ENCODE data around the gene IQCE. TPM values are rescaled to one million over a fixed set of nuclear protein-coding genes. Genes with fewer than 3 reads are reported as not detected.

Gene IQCE
- total RNA-seq: 1 to 10 TPM; 8.2 to 9.4 TPM
- 1 to 10 TPM in 1 of 2 donors, under 1 TPM in 1; 0.81 to 3.7 TPM for polyA plus RNA-seq

DNA sequence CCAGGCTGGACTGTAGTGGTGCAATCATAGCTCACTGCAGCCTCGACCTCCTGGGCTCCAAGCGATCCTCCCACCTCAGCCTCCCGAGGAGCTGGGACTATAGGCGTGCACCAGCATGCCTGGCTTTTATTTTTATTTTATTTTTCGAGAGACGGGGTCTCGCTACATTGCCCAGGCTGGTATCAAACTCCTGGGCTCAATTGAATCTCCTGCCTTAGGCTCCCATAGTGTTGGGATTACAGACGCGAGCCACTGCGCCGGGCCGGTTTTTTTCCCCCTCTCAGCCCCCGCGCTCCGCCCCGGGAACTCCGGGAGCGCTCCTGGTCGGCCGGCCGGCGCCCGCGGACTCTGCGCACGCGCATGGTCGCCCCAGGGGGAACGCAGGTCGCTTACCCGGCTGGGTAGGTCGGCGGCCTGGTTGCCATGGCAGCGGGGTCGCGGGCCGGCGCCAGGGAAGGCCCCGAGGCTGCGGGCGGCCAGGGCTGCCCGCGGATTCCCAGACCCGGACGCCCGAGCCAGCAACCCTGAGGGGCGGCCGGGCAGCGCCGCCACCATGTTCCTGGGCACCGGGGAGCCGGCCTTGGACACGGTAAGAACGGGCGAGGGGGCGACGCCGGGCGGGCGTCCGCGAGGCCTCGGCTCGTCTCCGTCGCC, at the start of gene IQCE:
Gene IQCE (plus strand): TSS at position 351 of the 654 bp plus-strand sequence. CDS start 203 bp downstream, at position 554.
- ChIA-PET CTCF (ENCODE audit: partially characterized antibody) (interaction anchor here (0.8 to 1.8 kb wide), 4 partner anchors 15 to 90 kb away, joined by 3 to 4 read pairs (median 4); no protein-coding TSS in a partner anchor), POLR2A (ENCODE audit: partially characterized antibody) (interaction anchor here (0.7 to 2.3 kb wide), 11 partner anchors 13 to 152 kb away, joined by 3 to 17 read pairs (median 3); partner anchors contain the start of gene LFNG)
- H3K4me3 ChIP-seq (ENCODE audit: low read length in 2 of 2): peak within 1 kb of the TSS; percentile 14 to 63
- H3K36me3 Mint-ChIP-seq: peaks cover 0 to 1% of the 10 kb centered on the region in 2 donors
- H3K4me1 ChIP-seq (ENCODE audit: insufficient read depth, low read length): peaks cover 37% of the 10 kb centered on the region
- no peaks in the 10 kb centered on the region for H3K27me3 ChIP-seq (ENCODE audit: insufficient read depth, low read length)
- peak within 1 kb of the TSS; percentile 50 for H3K27ac ChIP-seq (ENCODE audit: low read depth, low read length)
- H3K4me3 Mint-ChIP-seq: peak within 1 kb of the TSS; percentile 76 to 82 (median 78)
- intact Hi-C loops (cut with micrococcal nuclease): loop anchor here (5.0 kb wide), 3 partner anchors 81 to 156 kb away; partner anchors contain the start of genes CHST12 and GRIFIN
- H3K9me3 Mint-ChIP-seq: no peaks in the 10 kb centered on the region
- no peaks in the 10 kb centered on the region for H3K27me3 Mint-ChIP-seq
- H3K36me3 ChIP-seq (ENCODE audit: insufficient read depth, low read length): no peaks in the 10 kb centered on the region
- DNase-seq: peak; percentile 84 to 88 (median 86)
- H3K9me3 ChIP-seq (ENCODE audit: control insufficient read depth in 1 of 2, low read length in 2 of 2): no peaks in the 10 kb centered on the region
- H3K4me1 Mint-ChIP-seq: peaks cover 12 to 33% (median 23%) of the 10 kb centered on the region in 4 donors
- H3K27ac Mint-ChIP-seq: peak within 1 kb of the TSS in 6 of 7 donors; percentile 47 to 84 (median 68)

DNA sequence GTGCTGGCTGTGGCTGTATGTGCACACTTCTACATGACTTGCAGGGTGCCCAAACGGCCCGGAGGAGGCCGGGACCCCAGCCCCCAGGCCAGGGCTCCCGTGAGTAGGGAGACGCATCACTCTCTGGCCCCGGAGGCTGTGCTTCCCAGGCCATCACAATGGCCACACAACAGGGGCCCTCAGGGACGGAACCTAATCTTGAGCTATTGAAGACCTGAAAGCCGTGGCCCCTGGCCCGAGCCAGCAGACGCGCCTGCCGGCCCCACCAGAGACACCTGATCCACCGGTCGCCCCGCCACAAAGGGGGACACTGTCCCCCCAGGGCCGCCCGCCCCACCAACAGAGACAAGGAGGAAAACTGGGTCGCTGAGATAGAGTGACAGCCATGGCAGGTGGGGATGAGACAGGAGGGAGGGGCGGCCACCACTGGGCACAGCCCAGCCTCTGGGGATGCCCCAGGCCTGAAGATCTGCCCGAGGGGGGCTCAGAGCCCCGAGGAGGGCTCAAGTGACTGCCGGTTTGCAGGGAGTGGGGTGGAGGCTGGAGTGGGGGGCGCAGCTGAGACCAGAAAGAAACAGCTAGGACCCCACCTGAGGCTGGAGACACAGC, 49.4 kb upstream of the IQCE start:
- Mint-ChIP-seq H3K27me3 (no peaks in the 10 kb centered on the region), H3K4me3 (peak overlapping the region; percentile 74 to 87 (median 81)), H3K36me3 (no peaks in the 10 kb centered on the region), H3K4me1 (peaks cover 29 to 62% (median 51%) of the 10 kb centered on the region in 4 donors), H3K27ac (peak overlapping the region; percentile 95 to 99 (median 98)), H3K9me3 (no peaks in the 10 kb centered on the region)
- POLR2A ChIA-PET (ENCODE audit: partially characterized antibody): interaction anchor here (0.7 to 7.2 kb wide), 17 partner anchors 9 to 201 kb away, joined by 3 to 511 read pairs (median 6); partner anchors contain the start of genes BRAT1, CHST12, EIF3B and IQCE
- intact Hi-C loops (cut with micrococcal nuclease): loop anchor here (5.0 kb wide), 2 partner anchors 107 to 333 kb away; partner anchors contain the start of genes CHST12 and GNA12
- peak overlapping the region in 1 of 2 donors; percentile 39 for H3K4me3 ChIP-seq (ENCODE audit: low read length in 2 of 2)
- no peaks in the 10 kb centered on the region for H3K36me3 ChIP-seq (ENCODE audit: insufficient read depth, low read length)
- no peak for DNase-seq
- H3K27me3 ChIP-seq (ENCODE audit: insufficient read depth, low read length): no peaks in the 10 kb centered on the region
- peak overlapping the region; percentile 73 for H3K27ac ChIP-seq (ENCODE audit: low read depth, low read length)
- peaks cover 63% of the 10 kb centered on the region for H3K4me1 ChIP-seq (ENCODE audit: insufficient read depth, low read length)
- CTCF ChIA-PET (ENCODE audit: partially characterized antibody): interaction anchor here (1.1 to 4.6 kb wide), 4 partner anchors 19 to 48 kb away, joined by 3 to 29 read pairs (median 4); no protein-coding TSS in a partner anchor
- H3K9me3 ChIP-seq (ENCODE audit: control insufficient read depth in 1 of 2, low read length in 2 of 2): no peaks in the 10 kb centered on the region

GRCh38 chr7:2510130-2510776, 48.5 kb upstream of the IQCE start:
- H3K4me1 ChIP-seq (ENCODE audit: insufficient read depth, low read length): peaks cover 63% of the 10 kb centered on the region
- intact Hi-C loops (cut with micrococcal nuclease): no loop called here
- no peaks in the 10 kb centered on the region for H3K9me3 ChIP-seq (ENCODE audit: control insufficient read depth in 1 of 2, low read length in 2 of 2)
- Mint-ChIP-seq H3K27me3 (no peaks in the 10 kb centered on the region), H3K27ac (peak overlapping the region; percentile 95 to 99 (median 97)), H3K36me3 (no peaks in the 10 kb centered on the region), H3K9me3 (no peaks in the 10 kb centered on the region), H3K4me1 (peaks cover 29 to 62% (median 51%) of the 10 kb centered on the region in 4 donors), H3K4me3 (peak overlapping the region; percentile 52 to 89 (median 78))
- peak overlapping the region in 1 of 2 donors; percentile 53 for H3K4me3 ChIP-seq (ENCODE audit: low read length in 2 of 2)
- POLR2A ChIA-PET (ENCODE audit: partially characterized antibody): interaction anchor here (0.8 to 7.2 kb wide), 14 partner anchors 10 to 200 kb away, joined by 3 to 511 read pairs (median 4); partner anchors contain the start of genes BRAT1, CHST12, IQCE and LFNG
- DNase-seq: no peak
- CTCF ChIA-PET (ENCODE audit: partially characterized antibody): interaction anchor here (0.6 to 4.6 kb wide), 3 partner anchors 10 to 18 kb away, joined by 3 to 29 read pairs (median 4); no protein-coding TSS in a partner anchor
- H3K27me3 ChIP-seq (ENCODE audit: insufficient read depth, low read length): no peaks in the 10 kb centered on the region
- no peaks in the 10 kb centered on the region for H3K36me3 ChIP-seq (ENCODE audit: insufficient read depth, low read length)
- peak overlapping the region; percentile 73 for H3K27ac ChIP-seq (ENCODE audit: low read depth, low read length)

DNA sequence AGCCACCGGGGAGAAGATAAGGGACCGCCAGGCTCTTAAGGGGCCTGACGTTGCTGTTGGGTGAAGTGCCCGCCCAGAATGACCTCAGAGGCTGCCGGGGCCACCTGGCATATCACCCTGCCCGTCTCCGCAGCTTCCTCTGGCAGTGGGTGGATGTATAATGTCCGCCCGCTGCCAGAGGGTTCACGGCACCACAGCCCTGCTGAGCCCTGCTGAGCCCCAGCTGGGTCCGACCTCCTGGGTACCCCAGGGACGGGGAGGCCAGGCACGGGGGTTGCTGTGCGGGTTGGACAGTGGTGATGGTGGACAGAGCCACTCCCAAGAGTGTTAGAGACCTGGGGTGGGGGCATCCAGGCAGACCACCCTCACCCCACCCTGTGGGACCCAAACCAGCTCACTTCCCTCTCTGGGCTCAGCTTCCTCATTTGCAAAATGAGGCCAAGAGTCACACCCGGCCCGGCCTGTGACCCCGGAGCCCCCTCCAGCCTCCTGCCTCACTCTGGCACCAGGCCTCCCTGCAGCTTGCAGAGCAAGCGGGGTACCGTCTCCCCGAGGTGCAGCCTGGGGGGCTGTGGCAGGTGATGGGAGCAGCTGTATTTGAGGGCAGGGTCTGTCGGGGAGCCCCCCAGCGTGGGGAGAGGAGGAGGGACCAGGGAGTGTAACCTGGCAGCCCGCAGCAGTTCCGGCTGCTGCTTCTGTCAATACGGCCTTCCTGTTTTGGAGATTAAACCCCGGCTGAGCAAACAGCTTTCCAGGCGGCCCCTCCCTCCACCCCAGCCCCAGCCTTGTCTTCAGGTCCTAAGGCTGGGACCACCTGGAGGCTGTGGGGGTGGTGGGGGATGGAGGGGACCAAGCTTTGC, 47.6 kb upstream of the IQCE start:
- Mint-ChIP-seq H3K27me3 (no peaks in the 10 kb centered on the region), H3K4me1 (peaks cover 29 to 62% (median 51%) of the 10 kb centered on the region in 4 donors), H3K4me3 (peak overlapping the region; percentile 73 to 89 (median 80)), H3K27ac (peak overlapping the region; percentile 95 to 99 (median 97)), H3K9me3 (no peaks in the 10 kb centered on the region), H3K36me3 (no peaks in the 10 kb centered on the region)
- Histone ChIP-seq H3K36me3 (ENCODE audit: insufficient read depth, low read length) (no peaks in the 10 kb centered on the region), H3K9me3 (ENCODE audit: control insufficient read depth in 1 of 2, low read length in 2 of 2) (no peaks in the 10 kb centered on the region), H3K27me3 (ENCODE audit: insufficient read depth, low read length) (no peaks in the 10 kb centered on the region), H3K4me1 (ENCODE audit: insufficient read depth, low read length) (peaks cover 63% of the 10 kb centered on the region), H3K4me3 (ENCODE audit: low read length in 2 of 2) (peak overlapping the region in 1 of 2 donors; percentile 53), H3K27ac (ENCODE audit: low read depth, low read length) (peak overlapping the region; percentile 73)
- intact Hi-C loops (cut with micrococcal nuclease): no loop called here
- peak; percentile 64 to 81 (median 66) for DNase-seq
- ChIA-PET POLR2A (ENCODE audit: partially characterized antibody) (interaction anchor here (0.8 to 7.2 kb wide), 17 partner anchors 11 to 630 kb away, joined by 3 to 511 read pairs (median 3); partner anchors contain the start of genes BRAT1 and LFNG), CTCF (ENCODE audit: partially characterized antibody) (interaction anchor here (1.4 to 4.6 kb wide), 2 partner anchors 12 to 17 kb away, joined by 4 to 29 read pairs; no protein-coding TSS in a partner anchor)

DNA sequence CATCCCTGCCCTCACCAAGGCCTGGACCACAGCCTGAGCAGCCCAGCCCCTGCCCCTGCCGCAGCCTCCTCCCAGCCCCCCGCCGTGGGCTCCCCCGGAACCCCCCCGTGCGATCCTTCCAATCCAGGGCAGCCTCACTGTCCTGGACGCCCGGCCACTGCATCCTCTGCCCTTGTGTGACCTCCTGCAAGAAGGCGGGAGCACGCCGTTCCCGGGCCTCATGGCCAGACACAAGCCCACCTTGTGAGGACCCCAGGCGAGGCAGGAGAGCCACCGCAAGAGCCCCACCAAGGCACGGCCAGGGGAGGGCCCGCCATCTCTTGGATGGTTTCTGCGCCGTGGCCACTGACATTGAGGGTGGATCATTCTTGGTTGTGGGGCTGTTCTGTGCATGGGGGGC, 47.0 kb upstream of the IQCE start:
- H3K36me3 Mint-ChIP-seq: no peaks in the 10 kb centered on the region
- H3K4me1 Mint-ChIP-seq: peaks cover 29 to 62% (median 51%) of the 10 kb centered on the region in 4 donors
- DNase-seq: no peak
- peak overlapping the region in 1 of 2 donors; percentile 53 for H3K4me3 ChIP-seq (ENCODE audit: low read length in 2 of 2)
- intact Hi-C loops (cut with micrococcal nuclease): no loop called here
- H3K27me3 ChIP-seq (ENCODE audit: insufficient read depth, low read length): no peaks in the 10 kb centered on the region
- ChIA-PET POLR2A (ENCODE audit: partially characterized antibody) (interaction anchor here (0.9 to 7.2 kb wide), 12 partner anchors 11 to 631 kb away, joined by 3 to 511 read pairs (median 3); partner anchors contain the start of gene LFNG), CTCF (ENCODE audit: partially characterized antibody) (interaction anchor here (1.4 to 4.6 kb wide), 2 partner anchors 13 to 17 kb away, joined by 4 to 29 read pairs; no protein-coding TSS in a partner anchor)
- H3K27ac ChIP-seq (ENCODE audit: low read depth, low read length): peak overlapping the region; percentile 73
- no peaks in the 10 kb centered on the region for H3K9me3 ChIP-seq (ENCODE audit: control insufficient read depth in 1 of 2, low read length in 2 of 2)
- H3K4me3 Mint-ChIP-seq: peak overlapping the region; percentile 73 to 89 (median 80)
- H3K36me3 ChIP-seq (ENCODE audit: insufficient read depth, low read length): no peaks in the 10 kb centered on the region
- no peaks in the 10 kb centered on the region for H3K9me3 Mint-ChIP-seq
- peaks cover 63% of the 10 kb centered on the region for H3K4me1 ChIP-seq (ENCODE audit: insufficient read depth, low read length)
- H3K27me3 Mint-ChIP-seq: no peaks in the 10 kb centered on the region
- H3K27ac Mint-ChIP-seq: peak overlapping the region; percentile 95 to 99 (median 97)

GRCh38 chr7:2512179-2512661, 46.6 kb upstream of the IQCE start:
- POLR2A ChIA-PET (ENCODE audit: partially characterized antibody): interaction anchor here (1.1 to 7.2 kb wide), 3 partner anchors 12 to 631 kb away, joined by 3 to 511 read pairs (median 27); partner anchors contain the start of gene LFNG
- Mint-ChIP-seq H3K27me3 (no peaks in the 10 kb centered on the region), H3K9me3 (no peaks in the 10 kb centered on the region), H3K27ac (peak overlapping the region; percentile 95 to 99 (median 97)), H3K4me1 (peaks cover 29 to 64% (median 51%) of the 10 kb centered on the region in 4 donors), H3K4me3 (peak overlapping the region; percentile 64 to 89 (median 78)), H3K36me3 (no peaks in the 10 kb centered on the region)
- CTCF ChIA-PET (ENCODE audit: partially characterized antibody): interaction anchor here (4.6 kb wide), 1 partner anchor 16 kb away, joined by 29 read pairs; no protein-coding TSS in a partner anchor
- DNase-seq: peak in 2 of 5 donors; percentile 35 to 75
- Histone ChIP-seq H3K27ac (ENCODE audit: low read depth, low read length) (peak overlapping the region; percentile 73), H3K4me1 (ENCODE audit: insufficient read depth, low read length) (peaks cover 63% of the 10 kb centered on the region), H3K9me3 (ENCODE audit: control insufficient read depth in 1 of 2, low read length in 2 of 2) (no peaks in the 10 kb centered on the region), H3K36me3 (ENCODE audit: insufficient read depth, low read length) (no peaks in the 10 kb centered on the region), H3K4me3 (ENCODE audit: low read length in 2 of 2) (peak overlapping the region in 1 of 2 donors; percentile 53), H3K27me3 (ENCODE audit: insufficient read depth, low read length) (no peaks in the 10 kb centered on the region)
- intact Hi-C loops (cut with micrococcal nuclease): no loop called here

Measured in CD4-positive, alpha-beta memory T cell (primary cell).